Neuron (in vitro differentiated cells): ENCODE measurements around the gene SVIL.
"Not testable (repeated sequence)": the region's sequence is repeated elsewhere in the genome, so short reads cannot be mapped to it uniquely, and the experiment has no call there.

Experiments
- H2AFZ ChIP-seq: one replicate; pipeline ENCODE4 v1.6.1; 2013; ENCODE audit warnings: low read depth, mild to moderate bottlenecking, inconsistent platforms, low read length, moderate library complexity
- H3K27me3 ChIP-seq: one replicate; pipeline ENCODE4 v1.6.1; 2013; ENCODE audit warnings: low read length; ENCODE audit not compliant: insufficient read depth
- H3K36me3 ChIP-seq: one replicate; pipeline ENCODE4 v1.6.1; 2013; ENCODE audit warnings: low read length; ENCODE audit not compliant: insufficient read depth
- H3K4me1 ChIP-seq: one replicate; pipeline ENCODE4 v1.6.1; 2013; ENCODE audit warnings: low read length; ENCODE audit not compliant: insufficient read depth
- H3K4me3 ChIP-seq: 2 replicates; pipeline ENCODE4 v1.5.1; 2013; ENCODE audit warnings: mild to moderate bottlenecking, low read length, moderate library complexity
- H3K9me3 ChIP-seq: one replicate; pipeline ENCODE4 v1.6.1; 2013; ENCODE audit warnings: low read length

The SVIL gene

DNA sequence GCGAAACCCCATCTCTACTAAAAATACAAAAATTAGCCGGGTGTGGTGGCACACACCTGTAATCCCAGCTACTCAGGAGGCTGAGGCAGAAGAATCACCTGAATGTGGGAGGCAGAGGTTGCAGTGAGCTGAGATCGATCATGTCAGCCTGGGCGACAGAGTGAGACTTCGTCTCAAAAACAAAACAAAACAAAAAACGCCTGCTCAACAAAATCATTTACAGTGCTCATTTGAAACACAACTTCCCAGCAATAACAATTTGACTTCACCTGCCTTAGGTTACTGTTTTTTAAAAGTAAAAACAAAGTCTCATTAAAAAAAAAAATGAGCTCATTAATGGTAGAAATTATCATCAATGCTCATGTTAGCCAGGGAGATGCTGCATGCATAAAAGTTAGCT is 10.4 kb downstream of the SVIL start:
- not testable (repeated sequence) for H2AFZ ChIP-seq, H3K9me3 ChIP-seq, H3K36me3 ChIP-seq, H3K4me1 ChIP-seq, H3K4me3 ChIP-seq, H3K27me3 ChIP-seq

DNA sequence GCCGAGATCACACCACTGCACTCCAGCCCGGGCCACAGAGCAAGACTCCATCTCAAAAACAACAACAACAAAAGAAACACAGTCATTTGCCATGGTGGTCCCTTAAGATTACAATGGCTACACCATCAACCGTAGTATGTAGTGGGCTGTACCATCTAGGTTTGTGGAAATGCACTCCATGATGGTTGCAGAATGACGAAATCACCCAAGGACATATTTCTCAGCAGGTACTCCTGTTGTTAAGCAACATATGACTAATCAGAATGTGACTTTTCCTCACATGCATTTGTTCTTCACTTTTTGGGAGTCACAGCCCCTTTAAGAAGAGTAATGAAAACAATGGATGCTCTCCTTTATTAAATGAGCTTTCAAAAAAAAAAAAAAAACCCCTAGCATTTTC is 11.0 kb downstream of the SVIL start:
- no peaks in the 10 kb centered on the region for H3K36me3 ChIP-seq
- H3K9me3 ChIP-seq: no peaks in the 10 kb centered on the region
- H2AFZ ChIP-seq: no peak overlapping the region
- H3K4me3 ChIP-seq: no peak overlapping the region
- H3K27me3 ChIP-seq: no peaks in the 10 kb centered on the region
- no peaks in the 10 kb centered on the region for H3K4me1 ChIP-seq

DNA sequence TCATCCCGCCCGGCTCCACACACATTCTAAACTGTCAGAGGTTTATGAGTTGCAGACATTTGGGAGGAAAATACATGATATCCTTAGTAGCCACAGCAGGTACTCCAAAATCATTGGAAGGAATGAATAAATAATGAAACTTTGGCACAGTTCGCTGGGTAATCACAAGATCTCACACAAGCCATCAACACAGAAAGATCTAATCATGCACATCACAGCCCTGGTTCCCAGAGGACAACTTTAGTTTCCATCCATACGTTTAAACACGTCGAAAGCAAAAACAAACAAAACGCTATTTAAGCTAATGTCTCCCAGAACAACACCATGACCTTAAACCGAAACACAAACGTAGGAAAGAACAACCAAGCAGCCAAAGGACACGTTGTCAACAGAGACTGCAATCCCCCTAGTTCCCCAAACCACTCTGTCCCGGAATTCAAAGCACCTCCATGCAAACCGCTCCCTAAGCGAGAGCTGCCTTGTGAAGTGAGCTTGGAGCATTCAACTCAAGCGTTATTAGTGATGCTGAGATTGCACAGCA is 12.3 kb downstream of the SVIL start:
- Histone ChIP-seq H3K36me3 (no peaks in the 10 kb centered on the region), H3K4me3 (no peak overlapping the region), H3K4me1 (no peaks in the 10 kb centered on the region)

DNA sequence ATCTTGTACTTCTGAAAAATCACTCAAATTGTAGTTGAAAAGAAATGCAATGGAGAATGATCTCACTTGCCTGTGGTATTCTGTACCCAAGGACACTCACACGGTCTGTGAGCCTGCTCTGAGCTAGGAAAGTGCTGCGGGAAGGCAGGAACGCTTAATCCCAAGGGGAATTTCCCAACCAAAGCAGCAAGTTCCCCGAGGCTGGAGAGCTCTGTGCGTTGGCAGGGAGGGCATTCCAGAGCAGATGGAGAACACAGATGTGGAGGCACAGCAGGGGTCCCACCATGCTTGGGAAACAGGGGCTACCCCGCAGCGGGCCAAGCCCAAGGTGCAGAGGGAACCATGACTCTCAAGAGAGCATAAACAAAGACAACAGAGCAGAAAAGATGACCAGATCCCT is 13.6 kb downstream of the SVIL start:
- Histone ChIP-seq H3K27me3 (no peaks in the 10 kb centered on the region), H3K9me3 (no peaks in the 10 kb centered on the region), H2AFZ (no peak overlapping the region), H3K36me3 (no peaks in the 10 kb centered on the region), H3K4me1 (no peaks in the 10 kb centered on the region), H3K4me3 (no peak overlapping the region)

More for the DNA sequence above, 12.3 kb downstream of the SVIL start:
- Histone ChIP-seq H3K9me3 (no peaks in the 10 kb centered on the region), H2AFZ (no peak overlapping the region), H3K27me3 (no peaks in the 10 kb centered on the region)

DNA sequence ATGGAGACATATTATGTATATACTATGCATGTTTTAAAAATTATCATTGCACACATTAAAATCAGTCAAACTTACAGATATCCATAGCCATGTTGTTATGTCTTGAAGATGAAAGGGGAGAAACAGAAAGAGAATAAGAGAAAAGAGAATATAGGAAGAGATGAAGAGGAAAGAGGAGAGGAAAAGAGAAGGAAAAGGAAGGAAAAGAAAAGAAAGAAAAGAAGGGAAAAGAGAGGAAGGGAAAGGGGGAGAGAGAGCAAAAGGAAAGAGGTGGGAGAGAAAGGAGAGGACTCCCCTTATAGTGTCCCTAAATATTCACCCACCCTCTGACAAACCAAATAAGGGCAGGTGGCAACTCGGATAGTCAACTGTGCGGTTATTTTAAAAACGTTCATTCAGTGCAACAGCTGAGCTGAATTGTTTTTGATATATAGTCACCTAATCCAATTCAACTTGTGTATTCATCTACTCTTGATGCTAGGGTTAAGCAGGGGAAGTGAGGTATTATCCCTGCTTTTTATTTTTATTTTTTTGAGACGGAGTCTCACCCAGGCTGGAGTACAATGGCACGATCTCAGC is 14.6 kb downstream of the SVIL start:
- Histone ChIP-seq H3K4me3 (no peak overlapping the region), H3K9me3 (no peaks in the 10 kb centered on the region), H3K36me3 (no peaks in the 10 kb centered on the region), H2AFZ (no peak overlapping the region), H3K27me3 (no peaks in the 10 kb centered on the region), H3K4me1 (no peaks in the 10 kb centered on the region)

DNA sequence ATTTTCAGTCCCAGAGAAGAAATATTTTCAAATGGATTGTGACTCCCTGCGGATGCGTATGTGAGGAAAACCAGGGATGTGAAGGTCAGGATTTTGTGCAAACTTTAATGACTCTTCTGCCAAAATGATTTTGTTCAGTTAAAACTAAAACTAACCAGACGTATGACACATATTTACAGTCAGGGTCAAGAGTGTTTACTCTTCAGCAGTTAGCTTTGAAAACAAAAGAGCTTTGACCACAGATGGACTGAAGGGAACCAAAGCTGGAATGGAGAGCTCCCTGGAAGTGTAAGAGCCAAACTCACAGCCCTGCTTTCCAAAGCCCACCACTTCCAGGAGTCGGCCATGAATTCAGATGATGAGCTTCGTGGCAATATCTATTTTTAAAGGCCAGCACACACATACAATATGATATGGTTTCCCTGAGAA is 15.5 kb downstream of the SVIL start:
- H2AFZ ChIP-seq: no peak overlapping the region
- H3K4me3 ChIP-seq: no peak overlapping the region
- H3K36me3 ChIP-seq: no peaks in the 10 kb centered on the region
- H3K27me3 ChIP-seq: no peaks in the 10 kb centered on the region
- no peaks in the 10 kb centered on the region for H3K4me1 ChIP-seq
- H3K9me3 ChIP-seq: no peaks in the 10 kb centered on the region

DNA sequence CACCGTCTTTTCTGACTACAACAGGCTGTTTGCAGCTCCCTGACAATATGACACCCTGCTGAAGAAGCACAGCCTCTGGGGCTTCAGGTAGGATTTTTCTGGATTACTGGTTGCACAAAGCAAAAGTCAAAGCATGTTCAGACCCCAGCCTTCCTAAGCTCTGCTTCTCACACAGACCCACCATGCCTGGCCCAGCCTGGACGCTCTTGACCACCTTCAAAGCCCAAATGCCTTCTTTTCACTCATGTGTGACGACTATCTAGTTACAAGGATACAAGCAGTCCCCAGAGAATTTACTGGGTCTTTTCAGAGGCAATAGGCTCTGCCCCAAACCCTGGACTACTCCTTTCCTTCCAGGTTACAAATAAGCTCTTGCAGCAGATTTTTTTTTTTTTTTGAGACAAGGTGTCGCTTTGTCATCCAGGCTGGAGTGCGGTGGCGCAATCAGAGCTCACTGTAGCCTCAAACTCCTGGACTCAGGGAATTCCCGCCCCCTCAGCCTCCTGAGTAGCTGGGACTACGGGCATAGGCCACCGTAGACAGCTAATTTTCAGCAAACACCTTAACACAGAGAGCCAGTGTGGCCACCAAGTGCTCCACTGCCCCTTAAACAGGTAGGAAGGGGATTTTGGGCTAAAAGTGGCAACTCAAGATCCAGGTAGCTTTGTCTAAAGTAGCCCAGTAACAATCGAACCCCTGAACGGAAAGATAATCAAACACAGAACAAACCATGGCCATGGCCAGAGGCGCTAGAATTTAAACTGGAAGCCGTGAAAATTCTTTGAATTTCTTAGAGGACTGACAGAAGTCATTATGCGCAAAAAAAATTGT is 16.2 kb downstream of the SVIL start:
- H3K9me3 ChIP-seq: no peaks in the 10 kb centered on the region
- no peaks in the 10 kb centered on the region for H3K4me1 ChIP-seq
- H3K4me3 ChIP-seq: no peak overlapping the region

DNA sequence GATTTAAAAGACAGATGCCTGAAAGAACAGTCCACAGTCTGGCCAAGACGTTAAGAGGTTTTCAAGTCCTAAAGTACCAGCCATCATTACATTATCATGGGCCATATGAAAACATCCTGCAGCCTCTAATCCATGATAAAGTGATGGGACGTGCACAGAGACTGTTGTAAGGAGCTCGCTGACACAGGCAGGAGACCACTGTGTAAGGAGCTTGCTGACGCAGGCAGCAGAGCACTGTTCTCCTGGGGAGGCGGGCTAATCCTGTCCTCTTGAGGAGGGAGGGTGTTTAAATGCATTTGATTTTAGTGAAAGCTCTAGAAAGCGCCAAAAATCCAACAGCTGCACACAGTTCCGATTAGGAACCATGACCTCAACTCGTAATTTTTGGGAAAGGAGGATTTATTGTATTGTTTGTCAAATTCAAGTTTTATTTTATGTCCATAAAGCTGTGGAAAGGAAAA is 16.9 kb downstream of the SVIL start:
- Histone ChIP-seq H2AFZ (no peak overlapping the region), H3K9me3 (no peaks in the 10 kb centered on the region), H3K4me3 (no peak overlapping the region), H3K27me3 (no peaks in the 10 kb centered on the region), H3K36me3 (no peaks in the 10 kb centered on the region), H3K4me1 (no peaks in the 10 kb centered on the region)

More for the DNA sequence above, 16.2 kb downstream of the SVIL start:
- H2AFZ ChIP-seq: no peak overlapping the region
- H3K36me3 ChIP-seq: no peaks in the 10 kb centered on the region
- H3K27me3 ChIP-seq: no peaks in the 10 kb centered on the region

DNA sequence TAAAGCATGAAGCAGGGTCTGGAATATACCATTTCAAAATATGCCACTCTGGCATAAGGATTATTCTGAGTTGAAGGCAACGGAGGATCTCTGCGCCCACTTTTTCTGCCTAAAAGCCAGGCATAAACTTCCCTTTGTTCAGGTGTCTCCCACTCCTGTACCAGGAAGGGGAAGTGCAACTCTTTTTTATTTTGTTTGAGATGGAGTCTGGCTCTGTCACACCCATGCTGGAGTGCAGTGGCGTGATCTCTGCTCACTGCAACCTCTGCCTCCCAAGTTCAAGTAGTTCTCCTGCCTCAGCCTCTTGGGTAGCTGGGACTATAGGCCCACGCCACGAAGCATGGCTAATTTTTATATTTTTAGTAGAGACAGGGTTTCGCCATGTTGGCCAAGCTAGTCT is 18.2 kb downstream of the SVIL start:
- Histone ChIP-seq H3K36me3 (no peaks in the 10 kb centered on the region), H3K4me1 (no peaks in the 10 kb centered on the region), H3K9me3 (peaks cover 1% of the 10 kb centered on the region), H2AFZ (no peak overlapping the region), H3K27me3 (no peaks in the 10 kb centered on the region), H3K4me3 (no peak overlapping the region)

DNA sequence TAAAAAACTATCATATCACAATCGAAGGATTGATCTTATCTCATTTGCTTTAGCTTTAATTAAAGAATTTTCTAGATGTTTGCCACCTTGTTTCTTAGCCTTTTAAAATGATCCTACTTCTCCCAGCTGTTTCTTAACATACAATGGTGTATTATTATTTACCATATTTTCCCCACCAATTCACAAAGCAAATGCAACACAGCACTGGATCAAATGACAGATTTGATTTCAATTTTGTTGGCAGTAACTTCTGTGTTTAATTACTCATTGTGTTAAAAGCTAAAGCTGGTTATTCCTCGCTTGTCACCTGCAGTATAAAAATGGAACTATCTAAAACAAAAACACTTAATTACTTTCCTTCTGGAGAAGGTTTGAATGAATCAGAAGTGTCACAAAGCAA is 19.6 kb downstream of the SVIL start:
- no peaks in the 10 kb centered on the region for H3K27me3 ChIP-seq

DNA sequence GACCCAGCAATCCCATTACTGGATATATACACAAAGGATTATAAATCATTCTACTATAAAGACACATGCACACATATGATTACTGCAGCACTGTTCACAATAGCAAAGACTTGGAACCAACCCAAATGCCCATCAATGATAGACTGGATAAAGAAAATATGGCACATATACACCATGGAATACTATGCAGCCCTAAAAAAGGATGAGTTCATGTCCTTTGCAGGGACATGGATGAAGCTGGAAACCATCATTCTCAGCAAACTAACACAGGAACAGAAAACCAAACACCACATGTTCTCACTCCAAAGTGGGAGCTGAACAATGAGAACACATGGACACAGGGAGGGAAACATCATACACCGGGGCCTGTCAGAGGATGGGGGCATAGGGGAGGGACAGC is 20.5 kb downstream of the SVIL start:
- H3K36me3 ChIP-seq, H3K4me1 ChIP-seq, H3K9me3 ChIP-seq, H3K27me3 ChIP-seq, H3K4me3 ChIP-seq, H2AFZ ChIP-seq: not testable (repeated sequence)

More for the DNA sequence above, 19.6 kb downstream of the SVIL start:
- Histone ChIP-seq H3K9me3 (peaks cover 1% of the 10 kb centered on the region), H2AFZ (no peak overlapping the region), H3K4me3 (no peak overlapping the region), H3K4me1 (no peaks in the 10 kb centered on the region), H3K36me3 (no peaks in the 10 kb centered on the region)

DNA sequence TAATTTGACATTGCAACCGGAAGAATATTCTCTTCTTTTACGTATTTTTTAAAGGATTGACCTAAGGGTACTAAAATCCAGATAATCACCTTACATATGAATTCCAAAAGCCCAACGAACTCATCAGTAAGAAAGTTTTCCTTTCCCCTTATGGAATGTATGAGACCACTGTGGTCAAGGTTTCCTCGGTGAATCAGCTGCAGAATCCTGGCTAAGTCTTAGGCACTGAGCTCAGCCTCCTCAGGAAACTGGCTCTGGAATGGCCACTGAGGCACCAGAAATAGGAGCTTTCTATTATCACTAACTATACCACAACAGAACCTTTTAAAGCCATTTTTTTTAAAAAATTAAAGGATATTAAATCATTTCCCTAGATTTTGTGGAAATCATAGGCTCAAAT is 21.0 kb downstream of the SVIL start:
- H3K4me3 ChIP-seq: no peak overlapping the region
- H3K4me1 ChIP-seq: no peaks in the 10 kb centered on the region
- no peaks in the 10 kb centered on the region for H3K36me3 ChIP-seq
- H2AFZ ChIP-seq: no peak overlapping the region
- H3K9me3 ChIP-seq: peaks cover 11% of the 10 kb centered on the region
- H3K27me3 ChIP-seq: no peaks in the 10 kb centered on the region

DNA sequence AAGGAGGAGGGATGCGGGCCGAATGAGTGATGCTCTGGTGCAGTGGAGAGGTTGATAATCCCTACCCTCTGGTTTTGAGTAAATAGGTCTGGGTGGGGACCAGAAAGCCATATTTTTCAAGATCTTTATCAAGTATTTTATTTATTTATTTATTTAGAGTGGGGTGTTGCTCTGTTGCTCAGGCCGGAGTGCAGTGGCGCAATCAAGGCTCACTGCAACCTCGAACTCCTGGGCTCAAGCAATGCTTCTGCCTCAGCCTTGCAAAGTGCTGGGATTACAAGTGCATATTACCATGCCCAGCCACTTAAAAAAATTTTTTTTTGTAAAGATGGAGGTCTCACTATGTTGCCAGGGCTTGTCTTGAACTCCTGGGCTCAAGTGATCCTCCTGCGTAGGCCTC is 21.6 kb downstream of the SVIL start:
- Histone ChIP-seq H3K27me3 (no peaks in the 10 kb centered on the region), H3K36me3 (no peaks in the 10 kb centered on the region), H3K9me3 (peaks cover 15% of the 10 kb centered on the region), H2AFZ (no peak overlapping the region), H3K4me3 (no peak overlapping the region), H3K4me1 (no peaks in the 10 kb centered on the region)
